Spleen (tissue), 11 donors: ENCODE results near the gene LGALS3. TPM values are rescaled to one million over a fixed set of nuclear protein-coding genes. Genes with fewer than 3 reads are reported as not detected.

Experiments used
- DNase-seq: peaks from one replicate; pipeline ENCODE4 v3.0.0-alpha.2; 2020
- H3K27ac ChIP-seq, 8 donors: fragments of 200-600 bp; sonication (generic) in 7 of 8; 1 replicate in 4 of 8; 2 replicates in 4 of 8; pipeline versions ENCODE4 v1.5.0 to v1.8.0; 2016 to 2021; ENCODE audit warnings: inconsistent platforms in 4 of 8, mild to moderate bottlenecking in 4 of 8, moderate library complexity in 1 of 8
- H3K27me3 ChIP-seq, 7 donors: fragments of 200-600 bp; sonication (generic) in 6 of 7; replicated peaks in 1 of 7; 1 replicate in 4 of 7; 2 replicates in 3 of 7; pipeline versions ENCODE4 v1.5.0 to v1.8.0; 2016 to 2021; ENCODE audit warnings: inconsistent platforms in 3 of 7, mild to moderate bottlenecking in 1 of 7
- H3K36me3 ChIP-seq, 6 donors: fragments of 200-600 bp; sonication (generic) in 5 of 6; 1 replicate in 4 of 6; 2 replicates in 2 of 6; pipeline versions ENCODE4 v1.5.0 to v1.8.0; 2016 to 2021; ENCODE audit warnings: inconsistent platforms in 2 of 6
- H3K4me1 ChIP-seq, 6 donors: fragments of 200-600 bp; sonication (generic) in 5 of 6; 1 replicate in 3 of 6; 2 replicates in 3 of 6; pipeline versions ENCODE4 v1.5.0 to v1.8.0; 2016 to 2021; ENCODE audit warnings: inconsistent platforms in 3 of 6
- H3K4me3 ChIP-seq, 8 donors: fragments of 200-600 bp; sonication (generic) in 7 of 8; 1 replicate in 4 of 8; 2 replicates in 4 of 8; pipeline versions ENCODE4 v1.5.0 to v1.8.0; 2016 to 2021; ENCODE audit warnings: inconsistent platforms in 4 of 8, mild to moderate bottlenecking in 4 of 8, moderate library complexity in 2 of 8
- H3K9me3 ChIP-seq, 8 donors: fragments of 200-600 bp; sonication (generic) in 7 of 8; 1 replicate in 4 of 8; 2 replicates in 4 of 8; pipeline versions ENCODE4 v1.5.0 to v1.8.0; 2016 to 2021; ENCODE audit warnings: inconsistent platforms in 4 of 8
- POLR2A ChIP-seq, 3 donors: fragments of 450-650 bp; IDR thresholded peaks; one replicate each; pipeline ENCODE4 v1.5.1; 2017; ENCODE audit warnings: antibody characterized with exemption in 3 of 3, mild to moderate bottlenecking in 1 of 3
- POLR2AphosphoS5 ChIP-seq, 3 donors: sonication (generic); formaldehyde crosslinking; IDR thresholded peaks; one replicate each; pipeline ENCODE4 v1.5.1; 2017; ENCODE audit warnings: antibody characterized with exemption in 3 of 3
- WGBS, 5 donors: extraction: QIAGEN DNeasy Blood & Tissue Kit in 3 of 5; methylation state at CpG; one replicate each; pipeline versions ENCODE4 v1.1.5 to v1.1.7; 2013 to 2018; 5-methylcytosine and 5-hydroxymethylcytosine counted together
- intact Hi-C: fragments of 100-400 bp; cut with DNase I; formaldehyde crosslinking; loops from one replicate; pipeline ENCODE4 v1.15.0; 2023; ENCODE audit warnings: low total_unique reads
- polyA plus RNA-seq, 3 donors: library from polyadenylated mRNA; stranded (reverse); fragments of 200-250 nt; gene quantifications; one replicate each; pipeline ENCODE4 v1.2.1, GENCODE V29; 2013
- total RNA-seq, 7 donors: library from RNA; depleted of rRNA in 3 of 7; stranded (reverse); fragments of >200 nt in 3 of 7; fragmentation: NEBNext Ultra II Directional in 4 of 7; extraction: Animal tissue kit (Norgen Biotek cat#: 25700) in 4 of 7; gene quantifications; one replicate each; pipeline versions ENCODE4 v1.1.0 to v1.2.1, GENCODE V29; 2016 to 2021
- TF ChIP-seq, protein P1 (sequence below), 11 experiments: fragments of 200-600 bp in 7 of 11; fragments of 450-650 bp in 4 of 11; sonication (generic) in 4 of 11; IDR thresholded peaks in 8 of 11; conservative IDR thresholded peaks in 3 of 11; 1 replicate in 7 of 11; 2 replicates in 4 of 11; pipeline versions ENCODE4 v1.4.0 to v1.8.0; 2016 to 2021; ENCODE audit warnings: antibody characterized with exemption in 11 of 11, inconsistent platforms in 4 of 11, mild to moderate bottlenecking in 1 of 11
- donor health status: healthy with polysubstance abuse.
- donor health status: DM: no; HTN: no; CAD: no; lungs with moderate emphysema.
- donor health status: DM: no; HTN: no; CAD: no.
- donor health status: Bipolar disorder and iron deficiency.
- donor health status: healthy.
- donor health status: DM: no; HTN: no; CAD: no.
- donor health status: DM: yes; HTN: yes; CAD: no.

Gene LGALS3
- total and polyA plus RNA-seq, 10 donors: 37.4 to 201 (median 60.8) TPM

DNA sequence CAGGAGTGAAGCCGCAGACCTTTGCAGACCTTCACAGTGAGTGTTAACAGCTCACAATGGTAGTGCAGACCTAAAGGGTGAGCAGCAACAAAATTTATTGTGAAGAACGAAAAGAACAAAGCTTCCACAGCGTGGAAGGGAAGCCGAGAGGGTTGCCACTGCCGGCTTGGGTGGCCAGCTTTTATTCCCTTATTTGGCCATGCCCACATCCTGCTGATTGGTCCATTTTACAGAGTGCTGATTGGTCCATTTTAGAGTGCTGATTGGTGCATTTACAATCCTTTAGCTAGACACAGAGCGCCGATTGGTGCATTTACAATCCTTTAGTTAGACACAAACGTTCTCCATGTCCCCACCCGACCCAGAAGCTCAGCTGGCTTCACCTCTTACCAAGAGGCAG lies 42.1 kb upstream of the LGALS3 start:
- H3K4me3 ChIP-seq: no peak overlapping the region
- no peaks in the 10 kb centered on the region for H3K36me3 ChIP-seq
- no peak overlapping the region for H3K27ac ChIP-seq
- 88 to 94% (median 92%) methylated on average over 9 of the region's 9 CpGs for WGBS, 5 donors
- no peaks in the 10 kb centered on the region for H3K27me3 ChIP-seq
- no peaks in the 10 kb centered on the region for H3K9me3 ChIP-seq
- intact Hi-C loops: no loop called here
- no peak for TF ChIP-seq POLR2AphosphoS5 (IDR thresholded peaks at IDR 0.05)
- peaks cover 0 to 8% (median 6%) of the 10 kb centered on the region in 6 donors for H3K4me1 ChIP-seq
- no peak for DNase-seq

DNA sequence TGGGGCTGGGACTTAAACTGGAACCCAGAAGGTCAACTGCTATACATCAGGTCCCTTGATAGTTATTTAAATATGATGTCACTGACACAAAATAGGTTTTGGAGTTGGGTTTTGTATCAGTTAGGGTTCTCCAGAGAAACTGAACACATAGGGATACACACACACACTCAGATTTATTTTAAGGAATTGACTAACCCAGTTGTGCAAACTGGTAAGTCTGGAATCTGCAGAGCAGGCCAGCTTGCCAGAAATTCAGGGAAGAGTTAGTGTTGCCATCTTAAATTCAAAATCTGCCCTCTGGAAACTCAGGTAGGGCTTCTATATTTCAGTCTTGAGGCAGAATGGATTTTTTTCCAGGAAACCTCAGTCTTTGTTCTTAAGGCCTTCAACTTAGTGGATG lies 40.7 kb upstream of the LGALS3 start:
- Histone ChIP-seq H3K4me1 (peaks cover 0 to 8% (median 6%) of the 10 kb centered on the region in 6 donors), H3K9me3 (no peaks in the 10 kb centered on the region), H3K4me3 (no peak overlapping the region), H3K36me3 (no peaks in the 10 kb centered on the region), H3K27me3 (no peaks in the 10 kb centered on the region), H3K27ac (no peak overlapping the region)
- intact Hi-C loops: loop anchor here (2.0 kb wide), 1 partner anchor 70 kb away; no protein-coding TSS in a partner anchor
- DNase-seq: no peak
- TF ChIP-seq POLR2A (IDR thresholded peaks at IDR 0.05) (no peak), POLR2AphosphoS5 (IDR thresholded peaks at IDR 0.05) (no peak)
- TF ChIP-seq, protein P1, sequence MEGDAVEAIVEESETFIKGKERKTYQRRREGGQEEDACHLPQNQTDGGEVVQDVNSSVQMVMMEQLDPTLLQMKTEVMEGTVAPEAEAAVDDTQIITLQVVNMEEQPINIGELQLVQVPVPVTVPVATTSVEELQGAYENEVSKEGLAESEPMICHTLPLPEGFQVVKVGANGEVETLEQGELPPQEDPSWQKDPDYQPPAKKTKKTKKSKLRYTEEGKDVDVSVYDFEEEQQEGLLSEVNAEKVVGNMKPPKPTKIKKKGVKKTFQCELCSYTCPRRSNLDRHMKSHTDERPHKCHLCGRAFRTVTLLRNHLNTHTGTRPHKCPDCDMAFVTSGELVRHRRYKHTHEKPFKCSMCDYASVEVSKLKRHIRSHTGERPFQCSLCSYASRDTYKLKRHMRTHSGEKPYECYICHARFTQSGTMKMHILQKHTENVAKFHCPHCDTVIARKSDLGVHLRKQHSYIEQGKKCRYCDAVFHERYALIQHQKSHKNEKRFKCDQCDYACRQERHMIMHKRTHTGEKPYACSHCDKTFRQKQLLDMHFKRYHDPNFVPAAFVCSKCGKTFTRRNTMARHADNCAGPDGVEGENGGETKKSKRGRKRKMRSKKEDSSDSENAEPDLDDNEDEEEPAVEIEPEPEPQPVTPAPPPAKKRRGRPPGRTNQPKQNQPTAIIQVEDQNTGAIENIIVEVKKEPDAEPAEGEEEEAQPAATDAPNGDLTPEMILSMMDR (IDR thresholded peaks at IDR 0.05 in 8 of 11, conservative IDR thresholded peaks at IDR 0.05 in 3 of 11): no peak

DNA sequence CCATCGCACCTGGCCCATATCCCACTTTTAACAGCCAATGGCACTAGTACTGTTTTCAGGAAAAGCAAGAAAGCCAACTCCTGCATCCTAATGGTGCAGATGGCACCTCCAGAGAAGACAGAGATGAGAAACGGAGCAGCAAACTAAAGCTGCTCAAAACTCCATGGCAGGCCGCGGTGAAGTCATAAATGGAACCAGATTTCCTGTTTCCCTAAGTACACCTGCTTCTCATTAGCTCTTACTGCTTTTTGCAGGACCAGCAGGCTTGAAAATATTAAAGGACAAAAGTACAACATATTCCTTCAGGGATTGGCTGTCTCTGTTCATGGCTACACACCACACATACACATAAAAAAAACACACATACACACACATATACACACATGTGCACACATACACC lies 36.7 kb upstream of the LGALS3 start:
- DNase-seq: no peak
- intact Hi-C loops: no loop called here

DNA sequence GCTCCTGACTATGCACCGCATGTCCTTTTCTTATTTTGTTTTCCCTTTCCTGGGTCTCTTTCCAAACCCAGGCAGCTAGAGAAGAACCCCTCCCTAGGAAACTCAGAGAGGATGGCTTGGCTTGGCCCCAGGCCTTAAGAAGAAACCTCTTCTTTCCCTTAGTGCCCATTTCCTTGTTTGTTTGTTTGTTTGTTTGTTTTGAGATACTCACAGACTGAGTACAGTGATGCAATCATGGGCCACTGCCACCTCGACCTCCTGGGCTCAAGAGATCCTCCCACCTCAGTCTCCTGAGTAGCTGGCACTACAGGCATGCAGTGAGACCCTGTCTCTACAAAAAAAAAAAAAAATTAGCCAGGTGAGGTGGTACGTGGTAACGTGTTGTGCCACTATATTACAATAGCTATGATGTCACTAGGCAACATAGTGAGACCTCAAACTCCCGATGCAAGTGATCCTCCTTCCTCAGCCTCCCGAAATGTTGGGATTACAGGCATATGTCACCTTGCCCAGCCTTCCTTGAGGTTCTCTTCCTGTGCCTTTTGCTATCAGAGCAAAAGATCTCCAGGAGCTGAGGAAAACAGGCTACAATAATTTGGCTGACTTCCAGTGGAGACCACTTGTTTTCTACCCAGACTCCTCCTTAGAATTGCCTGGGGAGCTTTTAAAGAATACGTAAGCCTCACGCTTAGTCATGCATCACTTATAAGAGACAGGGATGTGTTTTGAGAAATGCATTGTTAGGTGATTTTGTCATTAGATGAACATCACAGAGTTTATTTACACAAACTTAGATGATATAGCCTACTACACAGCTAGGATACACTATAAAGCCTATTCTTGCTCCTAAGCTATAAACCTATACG lies 34.5 kb upstream of the LGALS3 start:
- Histone ChIP-seq H3K27me3 (no peaks in the 10 kb centered on the region), H3K4me3 (no peak overlapping the region), H3K9me3 (no peaks in the 10 kb centered on the region), H3K27ac (no peak overlapping the region), H3K4me1 (peaks cover 3 to 26% (median 18%) of the 10 kb centered on the region in 6 donors), H3K36me3 (no peaks in the 10 kb centered on the region)
- 84 to 86% (median 85%) methylated on average over 9 of the region's 9 CpGs for WGBS, 5 donors
- TF ChIP-seq POLR2A (IDR thresholded peaks at IDR 0.05) (no peak), POLR2AphosphoS5 (IDR thresholded peaks at IDR 0.05) (no peak)
- TF ChIP-seq, protein P1 (IDR thresholded peaks at IDR 0.05 in 8 of 11, conservative IDR thresholded peaks at IDR 0.05 in 3 of 11): no peak
- no peak for DNase-seq
- intact Hi-C loops: loop anchor here (5.0 kb wide), 1 partner anchor 38 kb away; no protein-coding TSS in a partner anchor

More for the DNA sequence above, 36.7 kb upstream of the LGALS3 start:
- Histone ChIP-seq H3K4me3 (no peak overlapping the region), H3K27me3 (no peaks in the 10 kb centered on the region), H3K9me3 (no peaks in the 10 kb centered on the region), H3K4me1 (peaks cover 0 to 8% (median 6%) of the 10 kb centered on the region in 6 donors), H3K27ac (no peak overlapping the region), H3K36me3 (no peaks in the 10 kb centered on the region)
- TF ChIP-seq, protein P1 (IDR thresholded peaks at IDR 0.05 in 8 of 11, conservative IDR thresholded peaks at IDR 0.05 in 3 of 11): no peak
- TF ChIP-seq POLR2AphosphoS5 (IDR thresholded peaks at IDR 0.05) (no peak), POLR2A (IDR thresholded peaks at IDR 0.05) (no peak)
- WGBS, 5 donors: 79 to 91% (median 81%) methylated on average over 4 of the region's 4 CpGs
